ENCODE results near the gene TICRR.

- no peak for TF ChIP-seq CTCF (IDR thresholded peaks at IDR 0.05; ENCODE audit: low read depth, low read length, missing input control)
- no peak for TF ChIP-seq MAX (IDR thresholded peaks at IDR 0.05)
- no peak for TF ChIP-seq SP1 (IDR thresholded peaks at IDR 0.05)
- TF ChIP-seq NR2F2 (IDR thresholded peaks at IDR 0.05): no peak
- no peak for TF ChIP-seq REST (IDR thresholded peaks at IDR 0.05)
- TF ChIP-seq YY1 (IDR thresholded peaks at IDR 0.05): no peak
- TF ChIP-seq TAF1 (conservative IDR thresholded peaks at IDR 0.05): no peak
These were observed 92.4 kb downstream of the TICRR start for GRCh38 chr15:89667706-89667960.

Measured in liver (tissue), 3 donors.